A204.1 (cell line): ENCODE data around the gene ANKRD13D.
"Not testable (repeated sequence)": the region's sequence is repeated elsewhere in the genome, so short reads cannot be mapped to it uniquely, and the experiment has no call there.

ENCODE experiments used
- FAIRE-seq: peaks from 2 replicates; lab custom pipeline; 2012; peaks lifted over from hg19 to GRCh38; lab: Jason Lieb, UNC

Gene ANKRD13D

DNA sequence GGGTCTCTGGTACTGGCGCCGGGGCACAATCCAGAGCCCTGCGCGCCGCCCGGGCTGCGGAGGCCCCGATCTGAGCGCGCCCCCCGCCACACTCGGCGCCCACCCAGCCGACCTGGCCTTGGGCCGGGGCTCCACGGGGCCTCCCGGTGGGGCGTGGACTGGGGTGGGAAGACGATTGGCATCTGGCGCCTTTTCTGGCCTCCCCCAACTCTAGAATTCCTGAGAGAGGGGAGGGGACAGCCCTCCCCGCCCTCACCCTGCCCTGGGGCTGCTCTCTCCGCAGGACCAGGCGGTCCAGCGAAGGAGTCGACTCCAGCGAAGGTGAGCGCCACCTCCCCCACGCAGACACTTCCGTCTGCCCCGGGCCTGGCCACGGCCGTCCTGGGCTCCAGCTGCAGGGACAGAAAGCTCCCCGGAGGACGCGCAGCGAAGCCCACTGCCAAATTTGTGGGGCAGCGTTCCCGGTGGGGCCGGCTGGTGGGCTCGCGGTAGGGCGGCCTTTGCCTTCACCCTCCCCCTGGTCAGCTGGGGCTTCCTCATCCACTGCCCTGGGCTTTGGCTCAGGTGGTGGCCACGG lies 14.8 kb downstream of the ANKRD13D start:
- FAIRE-seq: no peak

DNA sequence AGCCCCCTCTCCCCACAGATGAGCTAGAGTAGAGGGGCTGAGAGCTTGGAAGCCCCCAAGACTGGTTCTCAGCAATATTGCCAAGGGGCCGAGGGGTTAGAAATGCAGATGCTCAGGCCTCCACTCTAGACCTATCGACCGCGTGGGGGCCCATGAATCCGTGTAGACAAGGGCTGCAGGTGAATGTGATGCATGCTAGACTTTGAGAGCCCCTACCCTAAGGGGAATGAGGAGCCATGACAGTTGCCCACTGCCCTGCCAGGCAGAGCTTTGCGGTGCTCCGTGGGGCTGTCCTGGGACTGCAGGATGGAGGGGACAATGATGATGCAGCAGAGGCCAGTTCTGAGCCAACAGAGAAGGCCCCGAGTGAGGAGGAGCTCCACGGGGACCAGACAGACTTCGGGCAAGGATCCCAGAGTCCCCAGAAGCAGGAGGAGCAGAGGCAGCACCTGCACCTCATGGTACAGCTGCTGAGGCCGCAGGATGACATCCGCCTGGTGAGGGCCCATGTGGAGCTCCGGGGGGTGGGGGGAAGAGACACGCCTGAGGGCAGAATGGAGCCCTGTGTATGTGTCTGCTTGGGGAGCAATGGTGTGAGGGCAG lies 15.5 kb downstream of the ANKRD13D start:
- FAIRE-seq: no peak

DNA sequence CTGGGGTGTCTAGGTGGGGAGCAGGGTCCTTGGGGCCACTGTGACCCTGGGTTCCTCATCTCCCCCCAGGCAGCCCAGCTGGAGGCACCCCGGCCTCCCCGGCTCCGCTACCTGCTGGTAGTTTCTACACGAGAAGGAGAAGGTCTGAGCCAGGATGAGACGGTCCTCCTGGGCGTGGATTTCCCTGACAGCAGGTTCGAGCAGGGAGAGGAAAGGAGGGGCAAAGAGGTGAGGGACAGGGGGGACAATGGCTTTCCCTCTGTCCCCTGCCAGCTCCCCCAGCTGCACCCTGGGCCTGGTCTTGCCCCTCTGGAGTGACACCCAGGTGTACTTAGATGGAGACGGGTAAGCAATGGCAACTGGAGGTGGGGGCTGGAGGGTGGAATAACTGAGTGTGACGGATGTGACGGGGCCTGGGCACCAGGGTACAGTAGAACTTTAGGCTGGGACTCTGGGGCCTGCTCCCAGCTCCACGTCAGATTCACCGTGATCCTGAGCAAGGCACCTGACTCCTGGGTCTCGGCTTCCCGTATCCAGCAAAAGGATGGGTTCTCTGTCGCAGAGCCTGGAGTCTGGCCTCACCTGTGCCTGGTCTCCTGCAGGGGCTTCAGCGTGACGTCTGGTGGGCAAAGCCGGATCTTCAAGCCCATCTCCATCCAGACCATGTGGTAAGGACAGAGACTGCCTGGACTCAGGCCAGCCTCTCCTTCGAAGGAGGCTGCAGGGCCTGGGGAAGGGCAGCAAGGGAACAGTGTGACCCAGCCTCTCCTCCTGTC lies 17.9 kb downstream of the ANKRD13D start:
- no peak for FAIRE-seq

DNA sequence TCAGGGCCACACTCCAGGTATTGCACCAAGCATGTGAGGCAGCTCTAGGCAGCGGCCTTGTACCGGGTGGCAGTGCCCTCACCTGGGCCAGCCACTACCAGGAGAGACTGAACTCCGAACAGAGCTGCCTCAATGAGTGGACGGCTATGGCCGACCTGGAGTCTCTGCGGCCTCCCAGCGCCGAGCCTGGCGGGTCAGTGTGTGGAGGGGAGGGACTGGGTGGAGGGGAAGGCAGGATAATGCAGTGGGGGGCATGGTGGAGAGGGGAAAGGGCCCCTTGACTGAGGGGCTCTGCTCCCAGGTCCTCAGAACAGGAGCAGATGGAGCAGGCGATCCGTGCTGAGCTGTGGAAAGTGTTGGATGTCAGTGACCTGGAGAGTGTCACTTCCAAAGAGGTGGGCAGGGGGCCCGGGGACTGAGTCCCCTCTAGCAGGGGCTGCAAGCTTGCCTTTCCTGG lies 18.5 kb downstream of the ANKRD13D start:
- FAIRE-seq: no peak

DNA sequence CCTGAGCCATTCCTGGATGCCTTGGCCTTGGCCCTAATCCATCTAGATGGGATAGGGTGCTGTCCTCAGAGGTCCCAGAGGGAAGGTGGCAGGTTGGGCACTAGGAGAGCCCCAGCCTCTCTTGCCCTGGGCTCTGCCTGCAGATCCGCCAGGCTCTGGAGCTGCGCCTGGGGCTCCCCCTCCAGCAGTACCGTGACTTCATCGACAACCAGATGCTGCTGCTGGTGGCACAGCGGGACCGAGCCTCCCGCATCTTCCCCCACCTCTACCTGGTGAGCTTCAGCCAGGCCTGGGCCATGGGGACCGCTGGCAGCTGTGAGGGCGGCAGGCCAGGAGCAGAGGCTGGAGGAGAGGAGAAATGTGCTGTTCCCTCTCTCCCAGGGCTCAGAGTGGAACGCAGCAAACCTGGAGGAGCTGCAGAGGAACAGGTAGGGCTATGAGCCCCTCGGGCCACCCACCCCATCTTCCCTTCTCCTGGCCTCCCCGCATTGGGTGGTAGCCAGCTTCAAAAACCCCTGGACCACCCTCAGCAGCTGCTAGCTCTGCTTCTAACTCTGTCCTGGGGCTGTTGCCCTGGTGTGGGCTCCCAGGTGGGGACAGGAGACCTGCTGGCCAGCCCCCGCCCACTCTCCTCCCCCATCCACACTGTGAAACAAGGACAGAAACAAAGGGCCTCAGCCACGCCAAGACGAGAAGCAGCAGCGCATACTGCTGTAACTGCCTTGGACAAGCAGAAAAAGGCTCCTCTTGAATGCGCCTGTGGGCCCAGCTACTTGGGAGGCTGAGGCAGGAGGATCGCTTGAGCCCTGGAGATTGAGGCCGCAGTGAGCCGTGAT lies 19.1 kb downstream of the ANKRD13D start:
- FAIRE-seq: no peak

DNA sequence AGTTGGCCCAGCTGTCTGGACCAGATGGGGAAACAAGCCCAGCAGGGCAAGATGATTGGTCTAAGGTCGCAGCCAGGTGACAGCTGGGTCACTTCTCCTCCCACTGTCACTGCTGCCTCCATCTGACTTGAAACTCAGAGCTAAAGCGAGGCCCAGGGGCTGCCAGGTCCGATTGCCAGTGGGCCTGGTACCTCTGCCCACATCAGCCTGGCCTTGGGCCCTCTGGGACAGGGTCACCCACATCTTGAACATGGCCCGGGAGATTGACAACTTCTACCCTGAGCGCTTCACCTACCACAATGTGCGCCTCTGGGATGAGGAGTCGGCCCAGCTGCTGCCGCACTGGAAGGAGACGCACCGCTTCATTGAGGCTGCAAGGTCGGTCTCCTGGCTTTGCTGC lies 20.1 kb downstream of the ANKRD13D start:
- no peak for FAIRE-seq

DNA sequence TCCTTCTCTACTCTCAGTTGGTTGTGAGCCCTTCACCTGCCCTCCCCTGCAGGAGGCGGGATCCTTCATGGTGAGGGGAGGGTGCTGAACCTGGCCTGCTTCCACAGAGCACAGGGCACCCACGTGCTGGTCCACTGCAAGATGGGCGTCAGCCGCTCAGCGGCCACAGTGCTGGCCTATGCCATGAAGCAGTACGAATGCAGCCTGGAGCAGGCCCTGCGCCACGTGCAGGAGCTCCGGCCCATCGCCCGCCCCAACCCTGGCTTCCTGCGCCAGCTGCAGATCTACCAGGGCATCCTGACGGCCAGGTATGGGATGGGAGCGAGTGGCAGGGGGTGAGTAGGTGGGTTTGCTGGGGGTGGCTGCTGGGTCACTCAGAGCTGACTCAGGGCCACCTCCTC lies 20.6 kb downstream of the ANKRD13D start:
- no peak for FAIRE-seq

DNA sequence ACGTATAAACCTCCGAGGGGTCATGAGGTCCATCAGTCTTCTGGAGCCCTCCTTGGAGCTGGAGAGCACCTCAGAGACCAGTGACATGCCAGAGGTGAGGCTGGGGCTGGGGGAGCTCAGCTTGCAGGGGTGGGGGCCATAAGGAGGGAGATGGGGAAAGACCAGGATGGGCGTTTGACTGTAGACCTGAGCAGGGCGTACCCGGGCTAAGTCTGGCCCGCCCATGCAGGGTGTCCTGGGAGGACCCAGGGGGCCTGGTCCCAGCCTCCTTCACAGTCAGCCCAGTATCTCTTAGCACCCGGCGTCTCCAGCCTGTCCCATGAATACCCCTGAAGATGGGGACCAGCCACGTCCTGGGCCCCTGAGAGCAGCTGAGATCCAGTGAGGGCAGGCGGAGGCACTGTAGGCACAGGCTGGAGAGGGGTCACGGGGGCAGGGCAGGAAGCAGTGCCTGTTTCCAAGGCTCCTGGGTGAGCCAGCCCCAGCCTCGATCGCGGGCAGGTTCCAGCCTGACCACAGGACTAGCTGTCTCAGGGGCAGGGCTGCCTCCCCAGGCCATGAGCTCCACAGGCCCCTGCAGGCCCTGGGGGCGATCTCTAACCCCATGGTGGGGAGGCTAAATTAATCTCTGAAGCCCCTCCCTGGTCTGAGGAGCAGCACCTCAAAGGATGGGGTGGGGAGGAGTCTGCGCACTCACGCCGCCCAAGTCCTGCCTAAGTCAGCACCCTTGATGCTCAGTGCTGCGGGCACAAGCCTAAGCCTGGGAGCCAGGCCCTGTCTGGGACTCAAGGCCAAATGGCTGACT lies 21.3 kb downstream of the ANKRD13D start:
- no peak for FAIRE-seq

DNA sequence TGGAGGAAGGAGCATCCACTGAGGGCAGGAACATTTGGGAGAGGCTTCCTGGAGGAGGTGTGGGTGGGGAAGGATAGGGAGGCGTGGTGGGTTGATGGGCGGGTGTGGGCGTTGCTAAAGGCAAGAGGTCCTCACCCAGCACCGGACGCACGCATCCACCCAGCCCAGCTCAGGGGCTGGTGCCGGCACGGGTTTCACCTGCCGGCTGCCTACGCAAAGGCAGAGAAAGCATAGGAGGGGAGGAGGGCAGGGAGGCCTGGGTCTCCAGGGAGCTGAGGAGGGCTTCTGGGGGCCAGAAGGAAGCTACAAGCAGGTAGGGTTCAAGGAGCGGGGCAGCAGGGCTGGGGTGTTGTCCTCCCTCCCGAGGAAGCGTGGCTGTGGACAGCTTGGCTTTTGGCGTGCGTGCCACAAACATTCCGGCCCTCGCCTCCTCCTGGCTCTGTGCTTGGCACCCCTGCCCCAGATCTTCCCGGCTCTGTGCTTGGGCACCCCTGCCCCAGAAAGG lies 22.0 kb downstream of the ANKRD13D start:
- FAIRE-seq: no peak

DNA sequence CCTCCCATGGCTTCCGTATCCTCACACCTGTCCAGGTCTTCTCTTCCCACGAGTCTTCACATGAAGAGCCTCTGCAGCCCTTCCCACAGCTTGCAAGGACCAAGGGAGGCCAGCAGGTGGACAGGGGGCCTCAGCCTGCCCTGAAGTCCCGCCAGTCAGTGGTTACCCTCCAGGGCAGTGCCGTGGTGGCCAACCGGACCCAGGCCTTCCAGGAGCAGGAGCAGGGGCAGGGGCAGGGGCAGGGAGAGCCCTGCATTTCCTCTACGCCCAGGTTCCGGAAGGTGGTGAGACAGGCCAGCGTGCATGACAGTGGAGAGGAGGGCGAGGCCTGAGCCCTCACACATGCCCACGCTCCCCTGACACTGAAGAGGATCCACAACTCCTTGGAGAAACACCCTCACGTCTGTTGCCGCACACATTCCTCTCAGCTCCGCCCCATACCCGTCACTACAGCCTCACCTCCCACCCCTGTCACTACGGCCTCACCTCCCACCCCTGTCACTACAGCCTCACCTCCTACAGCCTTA lies 22.5 kb downstream of the ANKRD13D start:
- no peak for FAIRE-seq

DNA sequence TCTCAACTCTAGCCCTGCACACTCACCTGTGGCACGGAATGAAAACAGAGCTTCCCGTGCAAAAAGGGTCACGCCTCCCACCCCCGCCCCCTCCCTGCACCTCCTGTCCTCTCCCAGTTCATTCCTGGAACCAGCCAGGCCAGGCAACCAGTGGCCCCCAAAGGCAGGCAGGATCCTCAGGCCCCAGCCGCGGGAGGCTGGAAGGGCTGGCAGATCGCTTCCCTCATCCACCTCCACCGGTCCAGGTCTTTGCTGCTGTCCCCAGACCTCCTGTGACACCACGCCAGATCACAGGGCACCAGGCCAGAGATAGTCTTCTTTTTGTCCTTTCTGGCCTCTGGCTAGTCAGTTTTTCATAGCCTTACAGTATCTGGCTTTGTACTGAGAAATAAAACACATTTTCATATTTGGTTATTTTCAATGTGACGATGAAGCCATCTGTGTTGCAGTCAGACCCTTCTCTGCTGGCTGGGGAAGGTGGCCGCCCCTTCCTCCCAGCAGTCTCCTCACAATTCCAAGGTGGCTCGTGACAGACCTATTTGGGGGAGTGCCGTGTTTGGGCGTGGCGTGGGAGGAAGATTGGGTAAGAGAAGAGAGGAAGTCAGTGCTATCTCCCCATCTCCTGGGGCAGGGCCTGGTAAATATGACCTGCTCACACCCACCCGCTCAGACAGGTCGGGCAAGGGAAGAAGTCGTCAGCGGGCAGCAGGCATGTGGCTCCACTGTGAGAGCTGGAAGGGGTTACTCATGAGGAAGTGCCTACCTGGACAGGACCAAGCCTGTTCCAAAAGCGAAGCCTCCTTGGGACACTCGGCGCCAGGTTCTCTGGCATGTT lies 23.3 kb downstream of the ANKRD13D start:
- FAIRE-seq: no peak

DNA sequence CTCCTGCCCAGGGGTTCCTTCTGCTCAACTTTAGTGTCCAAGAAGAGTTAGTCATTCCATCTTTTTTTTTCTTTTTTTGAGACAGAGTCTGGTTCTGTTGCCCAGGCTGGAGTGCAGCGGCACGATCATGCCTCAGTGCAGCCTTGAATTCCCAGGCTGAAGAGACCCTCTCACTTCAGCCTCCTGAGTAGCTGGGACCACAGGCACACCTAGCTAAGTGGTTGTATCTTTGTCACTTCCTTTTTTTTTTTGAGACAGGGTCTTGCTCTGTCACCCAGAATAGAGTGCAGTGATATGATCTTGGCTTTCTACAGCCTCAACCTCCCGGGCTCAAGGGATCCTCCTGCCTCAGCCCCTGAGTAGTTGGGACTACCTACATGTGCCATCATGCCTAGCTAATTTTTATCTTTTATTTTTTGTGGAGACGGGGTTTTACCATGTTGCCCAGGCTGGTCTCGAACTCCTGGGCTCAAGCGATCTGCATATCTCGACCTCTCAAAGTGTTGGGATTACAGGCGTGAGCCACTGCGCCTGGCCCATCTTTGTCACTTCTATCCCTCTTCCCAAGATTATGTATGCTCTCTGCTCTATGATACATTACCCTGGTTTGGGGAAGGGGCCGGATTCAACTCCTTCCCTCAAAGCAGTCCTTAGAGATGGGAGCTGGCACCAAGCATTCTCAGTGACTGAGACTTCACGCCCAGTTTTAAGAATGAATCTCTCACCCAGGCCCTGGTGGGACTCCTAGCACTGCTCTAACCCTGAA lies 24.2 kb downstream of the ANKRD13D start:
- no peak for FAIRE-seq

DNA sequence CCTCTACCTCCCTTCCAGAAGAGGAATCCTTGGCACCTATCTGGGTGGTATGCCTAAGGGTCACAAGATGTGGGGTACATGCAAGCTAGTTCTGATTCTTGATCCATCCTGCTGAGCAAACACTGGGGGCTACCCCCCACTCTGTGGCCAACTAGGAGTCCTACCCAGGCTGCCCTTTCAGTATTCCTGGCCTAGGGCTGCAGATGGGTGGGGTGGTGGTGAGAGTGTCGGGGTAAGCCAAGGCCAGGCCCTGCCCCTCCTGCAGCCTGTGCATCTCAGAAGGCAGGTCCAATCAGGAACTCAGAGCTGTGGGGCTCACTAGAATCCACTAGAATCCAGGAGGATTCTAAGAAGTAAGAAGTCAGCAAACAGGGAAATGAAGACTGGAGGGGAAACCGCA lies 25.1 kb downstream of the ANKRD13D start:
- no peak for FAIRE-seq

DNA sequence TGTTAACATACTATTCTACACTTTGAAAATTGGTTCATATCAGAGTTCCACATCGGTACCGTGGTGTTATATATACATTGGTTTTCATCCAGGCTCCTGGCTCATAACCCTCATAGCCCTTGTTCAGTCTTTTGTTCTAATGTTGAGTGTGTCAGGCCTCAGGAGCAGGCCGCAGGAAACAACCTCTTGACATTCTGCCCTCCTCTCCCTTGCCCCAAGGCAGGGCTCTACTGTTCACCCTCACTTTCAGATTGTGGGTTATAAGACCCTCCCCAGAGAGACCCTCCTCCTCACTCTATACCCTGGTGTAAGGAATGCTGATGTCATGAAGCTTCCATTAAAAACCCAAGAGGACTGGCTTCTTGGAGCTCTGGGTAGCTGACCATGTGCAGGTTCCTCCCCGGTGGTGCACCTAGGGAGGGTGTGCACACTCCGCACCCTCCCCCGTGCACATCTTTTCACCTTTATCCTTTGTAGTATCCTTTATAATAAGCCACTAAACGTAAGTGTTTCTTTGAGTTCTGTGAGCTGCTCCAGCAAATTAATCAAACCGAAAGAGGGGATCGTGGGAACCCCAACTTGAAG lies 26.3 kb downstream of the ANKRD13D start:
- FAIRE-seq: no peak

DNA sequence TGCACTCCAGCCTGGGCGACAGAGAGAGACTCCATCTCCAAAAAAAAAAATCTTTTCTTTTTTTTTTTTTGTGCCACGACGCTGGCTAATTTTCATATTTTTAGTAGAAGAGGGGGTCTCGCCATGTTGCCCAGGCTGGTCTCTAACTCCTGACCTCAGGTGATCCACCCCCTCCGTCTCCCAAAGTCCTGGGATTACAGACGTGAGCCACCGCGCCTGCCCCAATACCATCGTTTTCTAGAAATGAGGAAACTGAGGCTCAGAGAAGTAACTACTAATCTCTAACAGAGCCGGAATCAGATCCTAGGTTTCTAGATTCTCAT lies 27.7 kb downstream of the ANKRD13D start:
- no peak for FAIRE-seq

DNA sequence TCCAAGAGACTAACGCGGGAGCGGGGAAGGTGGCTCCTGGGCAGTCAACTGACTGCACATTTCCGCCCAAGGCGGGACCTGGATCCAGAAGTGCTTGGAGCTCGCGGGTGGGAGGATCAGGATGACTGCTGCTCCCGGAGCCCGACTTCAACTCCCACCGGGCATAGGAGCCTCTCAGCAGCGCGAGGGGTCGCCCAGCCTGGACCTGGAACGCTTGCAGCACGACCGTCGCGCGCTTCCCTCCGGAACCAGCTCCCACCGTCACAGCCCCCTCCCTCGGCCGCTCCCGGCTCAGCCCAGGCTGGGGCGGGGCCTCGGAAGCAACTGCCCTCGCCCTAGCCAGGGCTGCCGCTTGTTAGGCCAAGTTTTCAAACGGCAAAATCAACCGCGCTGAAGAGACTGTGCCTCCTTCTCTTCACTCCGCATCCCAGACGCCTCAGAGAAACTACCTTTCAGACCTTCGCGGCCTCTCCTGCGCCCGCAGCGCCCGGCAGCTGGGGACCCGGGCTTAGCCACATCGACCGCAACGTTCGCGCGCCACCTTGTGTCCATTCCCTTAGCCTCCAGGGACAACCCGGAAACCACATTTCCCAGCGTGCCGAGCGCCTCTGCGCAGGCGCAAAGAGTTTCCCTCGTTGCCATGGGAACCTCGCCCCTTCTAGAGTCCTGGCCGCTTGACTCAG lies 28.2 kb downstream of the ANKRD13D start:
- no peak for FAIRE-seq

DNA sequence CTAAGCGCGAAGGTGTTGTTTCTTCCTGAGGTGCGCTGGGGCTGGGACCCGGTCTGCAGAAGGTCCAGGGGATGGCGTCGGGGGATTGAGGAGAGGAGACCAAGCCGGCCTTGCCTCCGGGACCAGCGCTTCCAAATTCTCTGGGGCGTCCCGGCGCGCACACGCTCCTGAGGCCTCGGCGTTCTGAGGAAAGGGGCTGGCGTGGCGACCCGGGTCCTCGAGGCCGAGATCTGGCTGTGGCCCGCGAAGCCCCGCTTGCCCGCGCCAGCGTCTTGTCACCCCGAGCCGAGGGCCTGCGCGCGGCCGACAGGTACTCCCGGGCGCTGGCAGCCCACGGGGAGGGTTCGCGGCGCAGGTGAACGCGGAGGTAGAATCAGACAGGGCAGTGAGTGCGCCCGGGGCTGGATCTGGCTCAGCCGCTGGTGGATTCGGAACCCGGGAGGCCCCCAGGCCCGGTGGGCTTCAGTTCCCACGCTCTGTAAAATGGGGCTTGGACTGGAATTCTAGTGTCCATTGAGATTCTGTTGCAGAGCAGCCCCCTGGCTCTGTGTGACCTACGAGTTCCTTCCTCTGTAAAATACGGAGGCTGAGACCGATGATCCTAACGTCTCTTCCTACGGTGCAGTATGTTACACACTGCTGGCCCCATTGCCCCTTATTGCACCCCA lies 28.9 kb downstream of the ANKRD13D start:
- no peak for FAIRE-seq

DNA sequence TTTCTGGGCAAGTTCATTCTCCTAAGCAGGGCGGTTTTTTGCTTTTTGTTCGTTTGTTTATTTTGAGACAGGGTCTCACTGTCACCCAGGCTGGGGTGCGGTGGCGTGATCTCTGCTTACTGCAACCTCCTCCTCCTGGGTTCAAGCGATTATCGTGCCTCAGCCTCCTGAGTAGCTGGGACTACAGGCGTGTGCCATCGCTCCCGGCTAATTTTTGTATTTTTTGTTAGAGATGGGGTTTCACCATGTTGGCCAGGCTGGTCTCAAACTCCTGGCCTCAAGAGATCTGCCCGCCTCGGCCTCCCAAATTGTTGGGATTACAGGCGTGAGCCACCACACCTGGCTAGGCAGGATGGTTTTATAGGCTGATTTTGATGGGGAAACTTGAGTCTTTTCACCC lies 29.8 kb downstream of the ANKRD13D start:
- not testable (repeated sequence) for FAIRE-seq
